HG02571 (cell line): ENCODE results near the gene DNAJC15.
"Not testable (repeated sequence)": the region's sequence is repeated elsewhere in the genome, so short reads cannot be mapped to it uniquely, and the experiment has no call there.

Source experiments
- ATAC-seq: cut with Tn5 transposase; IDR thresholded peaks from one replicate; pipeline ENCODE4 v1.9.1; 2021; ENCODE audit warnings: mild to moderate bottlenecking, moderate library complexity; ENCODE audit not compliant: unreplicated experiment

The DNAJC15 gene

DNA sequence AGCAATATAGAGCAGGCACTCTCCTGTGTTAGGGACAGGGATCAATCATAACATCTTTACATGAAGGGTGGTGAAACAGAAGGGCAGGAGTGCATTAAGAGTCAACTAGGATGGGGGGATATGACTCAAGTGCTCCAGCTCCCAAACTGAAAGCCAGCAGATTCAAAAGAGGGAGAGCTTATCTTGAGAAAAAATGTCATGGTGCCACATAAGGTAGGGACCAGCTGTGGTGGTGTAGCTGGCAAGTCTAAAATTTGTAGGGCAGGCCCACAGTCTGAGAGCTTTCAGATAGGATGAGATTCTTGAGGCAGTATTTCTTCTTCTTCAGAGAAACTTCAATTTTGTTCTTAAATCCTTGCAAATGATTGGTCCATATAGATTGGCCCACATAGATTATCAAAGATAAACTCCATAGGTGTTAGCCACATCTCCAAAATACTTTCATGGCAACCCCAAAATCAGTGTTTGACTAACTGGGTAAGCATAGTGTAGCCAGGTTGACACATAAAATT, 19.1 kb downstream of the DNAJC15 start:
- no peak for ATAC-seq

- ATAC-seq = no peak
Observed at GRCh38 chr13:43044720-43045301, 21.4 kb downstream of the DNAJC15 start.

DNA sequence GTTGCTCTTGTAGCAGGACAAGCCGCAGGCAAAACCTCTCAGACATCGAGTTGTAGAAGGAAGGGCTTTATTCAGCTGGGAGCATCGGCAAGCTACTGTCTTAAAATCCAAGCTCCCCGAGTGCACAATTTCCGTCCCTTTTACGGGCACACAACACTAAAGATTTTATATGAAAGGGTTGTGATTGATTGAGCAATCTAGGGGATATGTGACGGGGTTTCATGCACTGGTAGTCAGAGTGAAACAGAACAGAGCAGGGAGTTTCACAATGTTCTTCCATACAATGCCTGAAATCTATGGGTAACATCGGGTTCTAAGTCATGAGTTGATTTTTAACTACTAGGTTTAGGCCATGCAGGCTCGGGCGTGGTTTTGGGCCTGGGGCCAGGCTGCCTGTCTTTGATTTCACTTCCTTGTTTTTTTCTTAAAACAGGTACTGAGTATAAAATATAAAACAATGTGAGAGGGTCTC, 22.0 kb downstream of the DNAJC15 start:
- not testable (repeated sequence) for ATAC-seq

DNA sequence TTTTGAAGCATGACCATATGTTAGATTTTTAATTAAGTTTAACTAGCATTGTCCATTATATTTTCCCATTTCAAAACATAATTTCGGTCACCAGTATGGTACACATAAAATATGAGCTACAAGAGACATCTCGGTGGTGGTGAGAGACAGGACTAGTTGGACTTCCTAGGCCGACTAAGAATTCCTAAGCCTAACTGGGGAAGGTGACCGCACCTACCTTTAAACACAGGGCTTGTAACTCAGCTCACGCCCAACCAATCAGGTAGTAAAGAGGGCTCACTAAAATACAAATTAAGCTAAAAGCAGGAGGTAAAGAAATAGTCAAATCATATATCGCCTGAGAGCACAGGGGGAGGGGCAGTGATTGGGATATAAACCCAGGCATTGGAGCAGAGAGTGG, 22.9 kb downstream of the DNAJC15 start:
- no peak for ATAC-seq

- ATAC-seq = no peak
Observed at GRCh38 chr13:43054803-43055802, 31.7 kb downstream of the DNAJC15 start.

- peak; percentile 57 for ATAC-seq
Observed at GRCh38 chr13:43057653-43058317, 34.4 kb downstream of the DNAJC15 start.

DNA sequence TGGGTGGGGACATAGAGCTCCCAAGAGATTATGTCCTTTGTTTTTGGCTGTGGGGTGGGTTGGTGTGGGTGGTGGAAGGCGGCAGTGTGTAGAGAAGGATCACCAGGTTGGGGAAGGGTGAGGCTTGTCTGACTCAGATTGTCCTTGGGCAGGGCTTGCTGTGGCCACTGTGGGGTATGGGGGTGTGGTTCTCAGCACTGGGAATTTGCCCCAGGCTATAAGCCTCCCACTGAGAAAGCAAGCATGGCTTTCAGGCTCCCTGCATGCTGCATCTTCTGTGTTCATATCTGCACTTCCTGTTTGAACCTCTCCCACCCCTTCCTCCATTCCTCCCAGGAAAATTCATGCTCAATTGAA, 34.9 kb downstream of the DNAJC15 start:
- peak; percentile 51 for ATAC-seq

GRCh38 chr13:43058831-43059230, 35.4 kb downstream of the DNAJC15 start:
- ATAC-seq = no peak

- not testable (repeated sequence) for ATAC-seq
Observed at GRCh38 chr13:43059779-43060178, 36.4 kb downstream of the DNAJC15 start.

DNA sequence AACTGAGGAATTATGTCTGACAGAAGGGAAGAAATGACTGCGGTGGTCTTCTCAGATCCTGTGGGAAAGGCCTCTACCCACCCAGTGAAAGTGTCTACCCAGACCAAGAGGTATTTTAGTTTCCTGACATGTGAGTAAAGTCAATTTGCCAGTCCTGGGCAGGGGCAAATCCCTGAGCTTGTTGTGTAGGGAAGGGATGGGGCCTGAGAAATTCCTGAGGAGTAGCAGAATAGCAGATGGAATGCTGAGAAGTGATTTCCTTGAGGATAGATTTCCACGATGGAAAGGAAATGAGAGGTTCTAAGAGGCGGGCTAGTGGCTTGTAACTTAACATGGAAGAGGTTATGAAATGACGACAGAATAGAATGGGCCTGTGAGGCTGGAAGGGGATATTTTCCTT, 37.4 kb downstream of the DNAJC15 start:
- ATAC-seq = not testable (repeated sequence)

GRCh38 chr13:43061496-43062280, 38.3 kb downstream of the DNAJC15 start:
- no peak for ATAC-seq

- ATAC-seq = no peak
Observed at GRCh38 chr13:43071824-43072223, 48.4 kb downstream of the DNAJC15 start.

- ATAC-seq = no peak
Observed at GRCh38 chr13:43072394-43072793, 49.0 kb downstream of the DNAJC15 start.

- ATAC-seq = peak; percentile 75
Observed at GRCh38 chr13:43074824-43075510, 51.6 kb downstream of the DNAJC15 start.

DNA sequence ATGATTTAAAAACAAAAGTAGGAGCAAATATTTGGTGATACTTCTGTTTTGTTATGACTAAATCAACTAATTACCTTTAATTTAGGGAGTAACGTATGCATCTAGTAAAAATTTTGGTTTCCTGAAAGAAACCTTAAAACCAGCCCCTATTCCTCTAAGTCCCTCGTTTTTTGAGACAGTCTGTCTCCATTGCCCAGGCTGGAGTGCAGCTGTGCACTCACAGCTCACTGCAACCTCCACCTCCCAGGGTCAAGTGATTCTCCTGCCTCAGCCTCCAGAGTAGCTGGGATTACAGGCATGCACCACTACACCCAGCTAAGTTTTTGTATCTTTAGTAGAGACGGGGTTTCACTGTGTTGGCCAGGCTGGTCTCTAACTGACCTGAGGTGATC, 52.1 kb downstream of the DNAJC15 start:
- ATAC-seq = not testable (repeated sequence)

- ATAC-seq = no peak
Observed at GRCh38 chr13:43077046-43077445, 53.7 kb downstream of the DNAJC15 start.

GRCh38 chr13:43077461-43077860, 54.1 kb downstream of the DNAJC15 start:
- ATAC-seq = no peak

DNA sequence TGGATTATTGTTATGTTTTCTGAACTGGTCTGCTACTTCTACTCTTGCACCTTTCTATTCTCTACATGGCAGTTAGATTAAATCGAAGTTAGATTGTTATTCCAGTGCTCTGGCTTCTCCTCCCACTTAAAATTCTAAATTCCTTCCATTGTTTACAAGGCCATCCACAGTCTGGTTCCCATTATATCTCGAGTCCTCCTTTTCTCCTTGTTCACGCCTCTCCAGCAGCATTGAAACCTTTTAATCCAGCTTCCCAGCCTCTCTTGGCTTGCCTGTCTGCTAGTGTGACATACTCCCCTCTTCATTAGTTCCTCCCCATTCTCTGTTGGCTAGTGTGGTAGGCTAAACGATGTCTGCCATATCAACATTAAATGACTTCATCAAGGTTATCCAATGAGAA, 54.5 kb downstream of the DNAJC15 start:
- no peak for ATAC-seq

- no peak for ATAC-seq
Observed at GRCh38 chr13:43078399-43078798, 55.0 kb downstream of the DNAJC15 start.

- no peak for ATAC-seq
Observed at GRCh38 chr13:43079392-43079931, 56.1 kb downstream of the DNAJC15 start.
